SH-SY5Y (cell line): ENCODE results near the gene ADAMTS2.

ENCODE experiments used
- GATA2 ChIP-seq: IDR thresholded peaks from 2 replicates; pipeline ENCODE4 v1.6.1; 2011; ENCODE audit warnings: mild to moderate bottlenecking, low read depth, low read length
- GATA3 ChIP-seq: IDR thresholded peaks from 2 replicates; pipeline ENCODE4 v1.6.1; 2011; ENCODE audit warnings: low read depth, mild to moderate bottlenecking, low read length, moderate library complexity

GRCh38 chr5:179207920-179208705 lies 137.1 kb downstream of the ADAMTS2 start:
- TF ChIP-seq GATA2 = no peak
- no peak for TF ChIP-seq GATA3
